Gastrocnemius medialis (tissue), 4 donors: ENCODE results near the gene PRRC2B.

ENCODE experiments used
- POLR2A ChIP-seq, 2 donors: fragments of 450-650 bp; IDR thresholded peaks; one replicate each; pipeline ENCODE4 v1.6.1; 2017; ENCODE audit warnings: antibody characterized with exemption in 2 of 2, mild to moderate bottlenecking in 2 of 2, moderate library complexity in 2 of 2
- TF ChIP-seq, protein P1 (sequence below), 5 experiments: fragments of 450-650 bp in 3 of 5; fragments of 200-600 bp in 2 of 5; sonication (generic) in 2 of 5; IDR thresholded peaks in 4 of 5; conservative IDR thresholded peaks in 1 of 5; 1 replicate in 4 of 5; 2 replicates in 1 of 5; pipeline ENCODE4 v1.5.1; 2016 to 2019; ENCODE audit warnings: antibody characterized with exemption in 5 of 5, mild to moderate bottlenecking in 3 of 5, moderate library complexity in 3 of 5

DNA sequence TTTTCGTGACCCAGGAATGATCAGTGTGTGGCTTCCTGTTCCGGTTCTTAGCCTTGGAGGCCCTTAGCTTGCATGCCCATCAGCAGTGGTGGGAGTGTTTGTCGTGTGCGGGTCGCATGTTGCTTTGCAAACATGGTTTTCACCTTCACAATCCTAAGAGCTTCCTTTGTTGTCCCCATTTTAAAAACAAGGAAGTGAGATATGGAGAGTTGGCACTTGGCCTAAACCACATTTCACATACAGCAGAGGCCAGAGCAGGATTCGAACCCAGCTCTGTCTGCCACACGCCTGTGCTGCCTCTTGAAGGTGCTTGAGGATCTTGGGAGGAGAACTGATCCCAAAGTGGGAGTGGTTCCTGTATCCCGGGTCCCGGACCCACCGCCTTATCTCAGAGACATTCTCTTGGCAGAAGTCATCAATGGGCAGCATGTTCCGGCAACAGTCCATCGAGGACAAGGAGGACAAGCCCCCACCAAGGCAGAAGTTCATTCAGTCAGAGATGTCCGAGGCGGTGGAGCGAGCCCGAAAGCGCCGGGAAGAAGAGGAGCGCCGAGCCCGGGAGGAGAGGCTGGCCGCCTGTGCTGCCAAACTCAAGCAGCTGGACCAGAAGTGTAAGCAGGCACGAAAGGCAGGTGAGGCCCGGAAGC is 70.6 kb downstream of the PRRC2B start:
- TF ChIP-seq, protein P1, sequence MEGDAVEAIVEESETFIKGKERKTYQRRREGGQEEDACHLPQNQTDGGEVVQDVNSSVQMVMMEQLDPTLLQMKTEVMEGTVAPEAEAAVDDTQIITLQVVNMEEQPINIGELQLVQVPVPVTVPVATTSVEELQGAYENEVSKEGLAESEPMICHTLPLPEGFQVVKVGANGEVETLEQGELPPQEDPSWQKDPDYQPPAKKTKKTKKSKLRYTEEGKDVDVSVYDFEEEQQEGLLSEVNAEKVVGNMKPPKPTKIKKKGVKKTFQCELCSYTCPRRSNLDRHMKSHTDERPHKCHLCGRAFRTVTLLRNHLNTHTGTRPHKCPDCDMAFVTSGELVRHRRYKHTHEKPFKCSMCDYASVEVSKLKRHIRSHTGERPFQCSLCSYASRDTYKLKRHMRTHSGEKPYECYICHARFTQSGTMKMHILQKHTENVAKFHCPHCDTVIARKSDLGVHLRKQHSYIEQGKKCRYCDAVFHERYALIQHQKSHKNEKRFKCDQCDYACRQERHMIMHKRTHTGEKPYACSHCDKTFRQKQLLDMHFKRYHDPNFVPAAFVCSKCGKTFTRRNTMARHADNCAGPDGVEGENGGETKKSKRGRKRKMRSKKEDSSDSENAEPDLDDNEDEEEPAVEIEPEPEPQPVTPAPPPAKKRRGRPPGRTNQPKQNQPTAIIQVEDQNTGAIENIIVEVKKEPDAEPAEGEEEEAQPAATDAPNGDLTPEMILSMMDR (IDR thresholded peaks at IDR 0.05 in 4 of 5, conservative IDR thresholded peaks at IDR 0.05 in 1 of 5): no peak
- TF ChIP-seq POLR2A (IDR thresholded peaks at IDR 0.05): no peak
